ENCODE results near the gene ASH1L. TPM values are rescaled to one million over a fixed set of nuclear protein-coding genes. Genes with fewer than 3 reads are reported as not detected.

Gene ASH1L
- total RNA-seq, 1 donor from 2014 or later: 43.0 TPM

DNA sequence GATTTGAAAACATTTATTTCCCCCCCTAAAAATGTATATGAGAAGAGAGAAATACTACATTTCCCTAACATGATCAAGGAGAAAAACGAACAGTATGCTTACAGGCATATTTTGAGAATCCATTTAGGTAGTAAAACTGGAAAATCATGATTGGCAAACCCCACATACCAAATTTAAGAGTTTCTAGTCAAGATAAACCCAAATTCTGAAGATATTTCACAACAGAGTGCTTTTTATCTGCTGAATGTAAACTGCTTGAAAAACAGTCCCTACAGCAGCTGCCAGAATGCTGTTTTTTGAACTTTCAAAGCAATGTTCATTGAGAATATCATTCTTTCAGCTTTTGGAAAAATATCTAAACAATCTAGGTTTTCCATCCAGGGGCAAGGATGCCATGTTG is 31.0 kb downstream of the ASH1L start:
- no peak overlapping the region for H3K4me3 Mint-ChIP-seq (ENCODE audit: unreplicated experiment)
- TF ChIP-seq, protein P1, sequence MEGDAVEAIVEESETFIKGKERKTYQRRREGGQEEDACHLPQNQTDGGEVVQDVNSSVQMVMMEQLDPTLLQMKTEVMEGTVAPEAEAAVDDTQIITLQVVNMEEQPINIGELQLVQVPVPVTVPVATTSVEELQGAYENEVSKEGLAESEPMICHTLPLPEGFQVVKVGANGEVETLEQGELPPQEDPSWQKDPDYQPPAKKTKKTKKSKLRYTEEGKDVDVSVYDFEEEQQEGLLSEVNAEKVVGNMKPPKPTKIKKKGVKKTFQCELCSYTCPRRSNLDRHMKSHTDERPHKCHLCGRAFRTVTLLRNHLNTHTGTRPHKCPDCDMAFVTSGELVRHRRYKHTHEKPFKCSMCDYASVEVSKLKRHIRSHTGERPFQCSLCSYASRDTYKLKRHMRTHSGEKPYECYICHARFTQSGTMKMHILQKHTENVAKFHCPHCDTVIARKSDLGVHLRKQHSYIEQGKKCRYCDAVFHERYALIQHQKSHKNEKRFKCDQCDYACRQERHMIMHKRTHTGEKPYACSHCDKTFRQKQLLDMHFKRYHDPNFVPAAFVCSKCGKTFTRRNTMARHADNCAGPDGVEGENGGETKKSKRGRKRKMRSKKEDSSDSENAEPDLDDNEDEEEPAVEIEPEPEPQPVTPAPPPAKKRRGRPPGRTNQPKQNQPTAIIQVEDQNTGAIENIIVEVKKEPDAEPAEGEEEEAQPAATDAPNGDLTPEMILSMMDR (IDR thresholded peaks at IDR 0.05; ENCODE audit: partially characterized antibody, unreplicated experiment): no peak
- H3K4me1 Mint-ChIP-seq (ENCODE audit: low read depth, unreplicated experiment): peaks cover 4% of the 10 kb centered on the region

DNA sequence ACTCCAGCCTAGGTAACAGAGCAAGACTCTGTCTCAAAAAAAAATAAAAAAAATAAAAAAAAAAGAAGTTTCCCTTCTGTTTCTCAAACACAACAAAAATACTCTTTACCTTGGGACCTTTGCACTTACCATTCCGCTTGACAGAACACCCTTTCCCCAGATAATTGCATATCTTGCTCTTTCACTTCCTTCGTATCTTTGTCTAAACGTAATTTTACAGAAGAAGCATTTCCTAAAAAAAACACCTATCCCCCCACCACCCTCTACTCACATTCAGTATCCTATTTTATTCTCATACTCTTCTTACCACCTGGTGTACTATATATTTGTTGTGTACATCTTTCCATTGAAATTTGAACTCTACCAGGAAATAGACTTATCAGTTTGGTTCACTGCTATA is 32.7 kb downstream of the ASH1L start:
- TF ChIP-seq, protein P1 (IDR thresholded peaks at IDR 0.05; ENCODE audit: partially characterized antibody, unreplicated experiment): no peak
- peaks cover 4% of the 10 kb centered on the region for H3K36me3 Mint-ChIP-seq (ENCODE audit: unreplicated experiment)
- H3K27me3 Mint-ChIP-seq (ENCODE audit: unreplicated experiment): peaks cover 2% of the 10 kb centered on the region
- no peak overlapping the region for H3K4me3 Mint-ChIP-seq (ENCODE audit: unreplicated experiment)
- H3K9me3 Mint-ChIP-seq (ENCODE audit: unreplicated experiment): peaks cover 4% of the 10 kb centered on the region
- peaks cover 4% of the 10 kb centered on the region for H3K4me1 Mint-ChIP-seq (ENCODE audit: low read depth, unreplicated experiment)
- DNase-seq: no peak
- no peak overlapping the region for H3K27ac Mint-ChIP-seq (ENCODE audit: unreplicated experiment)

More for the DNA sequence above, 31.0 kb downstream of the ASH1L start:
- peaks cover 2% of the 10 kb centered on the region for H3K27me3 Mint-ChIP-seq (ENCODE audit: unreplicated experiment)
- DNase-seq: no peak
- H3K9me3 Mint-ChIP-seq (ENCODE audit: unreplicated experiment): peaks cover 2% of the 10 kb centered on the region
- peaks cover 4% of the 10 kb centered on the region for H3K36me3 Mint-ChIP-seq (ENCODE audit: unreplicated experiment)
- H3K27ac Mint-ChIP-seq (ENCODE audit: unreplicated experiment): no peak overlapping the region

DNA sequence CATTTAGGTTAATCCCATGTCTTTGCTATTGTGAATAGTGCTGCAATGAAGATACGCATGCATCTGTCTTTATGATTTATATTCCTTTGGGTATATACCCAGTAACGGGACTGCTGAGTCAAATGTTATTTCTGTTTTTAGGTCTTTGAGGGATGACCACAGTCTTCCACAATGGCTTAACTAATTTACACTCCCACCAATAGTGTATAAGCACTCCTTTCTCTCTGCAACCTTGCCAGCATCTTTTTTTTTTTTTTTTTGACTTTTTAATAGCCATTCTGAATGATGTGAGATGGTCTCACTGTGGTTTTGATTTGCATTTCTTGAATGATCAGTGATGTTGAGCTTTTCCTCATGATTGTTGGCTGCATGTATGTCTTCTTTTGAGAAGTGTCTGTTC is 33.5 kb downstream of the ASH1L start:
- no peak overlapping the region for H3K27ac Mint-ChIP-seq (ENCODE audit: unreplicated experiment)

GRCh38 chr1:155527677-155528076 is 34.9 kb downstream of the ASH1L start:
- DNase-seq: no peak
- H3K27ac Mint-ChIP-seq (ENCODE audit: unreplicated experiment): no peak overlapping the region
- H3K36me3 Mint-ChIP-seq (ENCODE audit: unreplicated experiment): no peaks in the 10 kb centered on the region
- no peak overlapping the region for H3K4me3 Mint-ChIP-seq (ENCODE audit: unreplicated experiment)
- peaks cover 4% of the 10 kb centered on the region for H3K4me1 Mint-ChIP-seq (ENCODE audit: low read depth, unreplicated experiment)
- TF ChIP-seq, protein P1 (IDR thresholded peaks at IDR 0.05; ENCODE audit: partially characterized antibody, unreplicated experiment): no peak
- peaks cover 2% of the 10 kb centered on the region for H3K27me3 Mint-ChIP-seq (ENCODE audit: unreplicated experiment)
- H3K9me3 Mint-ChIP-seq (ENCODE audit: unreplicated experiment): peaks cover 4% of the 10 kb centered on the region

More for the DNA sequence above, 33.5 kb downstream of the ASH1L start:
- Mint-ChIP-seq H3K9me3 (ENCODE audit: unreplicated experiment) (peaks cover 4% of the 10 kb centered on the region), H3K27me3 (ENCODE audit: unreplicated experiment) (peaks cover 2% of the 10 kb centered on the region), H3K4me1 (ENCODE audit: low read depth, unreplicated experiment) (peaks cover 4% of the 10 kb centered on the region), H3K4me3 (ENCODE audit: unreplicated experiment) (no peak overlapping the region), H3K36me3 (ENCODE audit: unreplicated experiment) (peaks cover 4% of the 10 kb centered on the region)
- DNase-seq: no peak
- TF ChIP-seq, protein P1 (IDR thresholded peaks at IDR 0.05; ENCODE audit: partially characterized antibody, unreplicated experiment): no peak

DNA sequence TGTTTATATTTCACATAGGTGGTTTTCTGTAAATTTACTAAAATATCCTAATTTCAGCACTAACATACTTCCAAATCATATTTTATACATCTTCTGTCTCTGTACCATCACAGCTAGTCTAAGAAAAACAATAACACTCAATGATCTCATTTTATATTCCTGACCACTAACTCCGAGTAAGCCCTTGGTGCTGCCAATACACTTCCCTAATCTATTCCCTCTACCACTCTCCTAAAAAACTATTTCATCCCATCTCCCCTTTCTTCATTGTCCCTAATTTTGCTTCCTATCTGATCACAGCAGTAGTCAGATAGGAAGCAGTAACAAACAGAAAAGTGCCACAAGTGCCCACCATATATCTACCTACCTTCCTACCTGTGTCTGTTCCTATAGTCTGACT is 36.2 kb downstream of the ASH1L start:
- H3K9me3 Mint-ChIP-seq (ENCODE audit: unreplicated experiment): peaks cover 4% of the 10 kb centered on the region
- TF ChIP-seq, protein P1 (IDR thresholded peaks at IDR 0.05; ENCODE audit: partially characterized antibody, unreplicated experiment): no peak
- H3K4me1 Mint-ChIP-seq (ENCODE audit: low read depth, unreplicated experiment): peaks cover 4% of the 10 kb centered on the region
- H3K27me3 Mint-ChIP-seq (ENCODE audit: unreplicated experiment): peaks cover 2% of the 10 kb centered on the region
- H3K4me3 Mint-ChIP-seq (ENCODE audit: unreplicated experiment): no peak overlapping the region
- H3K36me3 Mint-ChIP-seq (ENCODE audit: unreplicated experiment): no peaks in the 10 kb centered on the region
- no peak for DNase-seq
- no peak overlapping the region for H3K27ac Mint-ChIP-seq (ENCODE audit: unreplicated experiment)

Data from glutamatergic neuron (in vitro differentiated cells).